Measurements from ENCODE around the gene CORO2B.

CORO2B gene, protein sequence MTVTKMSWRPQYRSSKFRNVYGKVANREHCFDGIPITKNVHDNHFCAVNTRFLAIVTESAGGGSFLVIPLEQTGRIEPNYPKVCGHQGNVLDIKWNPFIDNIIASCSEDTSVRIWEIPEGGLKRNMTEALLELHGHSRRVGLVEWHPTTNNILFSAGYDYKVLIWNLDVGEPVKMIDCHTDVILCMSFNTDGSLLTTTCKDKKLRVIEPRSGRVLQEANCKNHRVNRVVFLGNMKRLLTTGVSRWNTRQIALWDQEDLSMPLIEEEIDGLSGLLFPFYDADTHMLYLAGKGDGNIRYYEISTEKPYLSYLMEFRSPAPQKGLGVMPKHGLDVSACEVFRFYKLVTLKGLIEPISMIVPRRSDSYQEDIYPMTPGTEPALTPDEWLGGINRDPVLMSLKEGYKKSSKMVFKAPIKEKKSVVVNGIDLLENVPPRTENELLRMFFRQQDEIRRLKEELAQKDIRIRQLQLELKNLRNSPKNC

DNA sequence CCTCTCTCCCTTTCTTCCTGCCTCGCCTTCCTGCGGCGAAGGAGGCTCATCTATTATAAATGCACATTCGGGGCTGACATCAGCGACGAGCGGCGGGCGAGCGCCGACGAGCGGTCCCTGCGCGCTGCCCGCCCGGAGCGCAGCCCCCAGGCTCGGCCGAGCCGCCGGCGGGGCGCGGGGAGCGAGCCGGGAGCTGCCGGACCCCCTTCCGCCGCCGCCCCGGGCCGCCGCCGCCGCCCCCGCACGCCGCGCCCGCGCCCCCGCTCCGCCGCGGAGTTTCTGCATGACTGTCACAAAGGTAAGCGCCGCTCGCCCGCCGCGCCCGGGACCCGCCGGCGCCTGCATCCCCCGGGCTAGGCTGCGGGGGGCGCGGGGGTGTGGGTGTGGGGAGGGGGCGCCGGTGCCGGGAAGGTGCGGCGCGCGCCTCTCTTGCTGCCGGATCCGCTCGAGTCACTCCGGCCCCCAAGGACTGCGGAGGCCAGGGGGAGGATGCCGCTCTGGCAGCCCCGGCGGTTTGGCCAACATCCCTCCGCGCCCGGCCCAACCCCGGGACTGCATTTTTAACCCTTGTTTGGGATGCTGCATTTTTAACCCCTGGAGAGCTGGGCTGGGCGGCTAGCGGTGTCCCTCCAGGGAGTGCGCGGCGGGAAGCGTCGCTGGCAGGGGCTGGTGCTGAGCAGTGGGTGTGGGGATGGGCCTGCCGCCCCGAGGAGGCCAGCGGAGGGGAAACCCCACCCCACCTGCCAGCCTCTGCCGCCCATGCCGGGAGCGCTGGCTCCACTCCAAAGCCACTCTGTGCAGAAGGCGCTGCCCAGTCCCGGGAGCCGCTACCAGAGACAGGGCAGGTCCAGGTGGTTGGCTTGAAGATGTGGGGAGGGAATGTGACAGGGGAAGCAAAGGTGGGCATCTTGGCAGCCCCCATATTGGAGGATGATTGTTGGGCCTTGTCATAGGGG is at the start of gene CORO2B:
CORO2B (plus strand) TSS at position 14 of the 956 bp plus-strand sequence; CDS start at position 284, 270 bp downstream.
- peak; percentile 71 for DNase-seq (ENCODE audit: low spot score)

GRCh38 chr15:68531387-68532179 is 47.2 kb upstream of the CORO2B start:
- no peak for DNase-seq (ENCODE audit: low spot score)

DNA sequence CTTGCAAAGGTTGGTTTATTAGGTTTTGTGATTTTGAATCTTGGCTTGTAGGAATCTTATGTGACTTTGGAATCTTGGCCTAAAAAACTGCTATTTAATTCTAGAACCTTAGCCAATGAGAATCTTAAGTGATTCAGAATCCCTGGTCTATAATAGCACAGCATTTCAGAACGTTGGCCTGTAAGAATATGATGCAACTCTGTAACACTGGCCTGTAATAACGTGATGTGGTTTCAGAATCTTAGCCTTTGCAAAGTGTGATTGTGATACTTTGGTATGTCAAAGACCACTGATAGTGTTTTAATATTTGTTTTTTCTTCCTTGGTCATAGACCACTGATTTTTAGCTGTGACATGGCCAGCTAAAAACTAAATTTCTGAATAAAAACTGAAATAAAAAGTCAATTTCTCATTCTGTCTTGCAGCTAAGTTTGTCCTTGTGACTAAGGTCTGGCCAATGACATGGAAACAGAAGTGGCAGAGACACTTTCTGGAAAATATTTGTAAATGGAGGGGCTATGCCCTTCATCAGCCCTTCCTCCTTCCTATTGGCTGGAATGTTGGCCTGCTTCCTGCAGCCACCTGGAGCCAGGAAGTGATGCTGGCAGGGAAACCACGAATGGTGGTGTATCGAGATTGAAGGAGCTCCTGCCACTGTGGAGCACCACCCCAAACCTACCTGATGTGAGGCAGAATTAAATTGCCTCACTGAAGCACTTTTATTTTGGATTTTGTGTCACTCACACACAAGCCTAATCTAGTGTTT is 42.3 kb upstream of the CORO2B start:
- no peak for DNase-seq (ENCODE audit: low spot score)

DNA sequence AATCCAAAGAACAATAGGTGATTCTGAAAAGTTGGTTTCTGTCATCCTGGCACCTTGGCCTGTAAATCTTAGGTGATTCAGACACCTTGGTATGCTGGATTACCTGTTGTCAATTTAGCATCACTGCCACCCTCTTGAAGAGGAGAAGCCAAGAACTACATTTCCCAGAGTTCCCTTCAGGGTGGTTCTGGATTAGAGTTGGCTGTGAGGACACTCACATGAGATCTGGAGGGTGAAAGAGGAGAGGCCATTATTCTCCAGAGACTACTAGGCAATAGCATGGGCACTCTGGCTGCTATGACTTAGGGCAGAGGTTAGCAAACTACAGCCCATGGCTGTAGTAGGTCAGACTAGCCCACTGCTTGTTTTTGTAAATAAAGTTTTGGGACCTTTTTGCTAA is 41.7 kb upstream of the CORO2B start:
- no peak for DNase-seq (ENCODE audit: low spot score)

DNA sequence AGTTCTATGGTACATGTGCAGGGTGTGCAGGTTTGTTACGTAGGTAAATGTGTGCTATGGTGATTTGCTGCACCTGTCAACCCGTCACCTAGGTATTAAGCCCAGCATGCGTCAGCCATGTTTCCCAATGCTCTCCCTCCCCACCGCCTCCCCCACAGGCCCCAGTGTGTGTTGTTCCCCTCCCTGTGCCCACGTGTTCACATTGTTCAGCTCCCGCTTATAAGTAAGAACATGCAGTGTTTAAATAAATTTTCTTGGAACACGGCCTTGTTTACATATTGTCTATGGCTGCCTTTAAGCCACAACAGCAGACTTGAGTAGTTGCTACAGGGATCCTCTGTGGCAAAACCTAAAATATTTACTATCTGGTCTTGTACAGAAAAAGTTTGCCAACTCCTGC is 41.3 kb upstream of the CORO2B start:
- DNase-seq (ENCODE audit: low spot score), result no peak

DNA sequence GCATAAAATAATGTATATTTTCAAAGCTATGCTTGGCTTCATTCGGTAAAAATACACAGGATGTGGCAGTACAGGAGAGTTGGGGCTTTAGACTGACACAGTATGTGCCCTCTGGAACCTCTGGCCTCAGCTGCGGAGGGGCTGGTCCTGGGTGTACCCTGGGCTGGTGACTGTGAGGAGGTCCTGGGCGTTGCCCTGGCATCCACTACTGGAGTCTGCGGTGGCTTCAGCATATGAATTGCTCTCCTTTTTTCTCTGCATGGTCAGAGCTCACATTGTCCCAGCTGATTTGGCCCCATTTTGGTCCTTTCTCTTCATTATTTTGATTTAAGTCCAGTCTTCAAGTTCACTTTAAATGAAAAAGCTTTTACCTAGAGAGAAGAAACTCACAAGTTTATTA is 40.5 kb upstream of the CORO2B start:
- DNase-seq (ENCODE audit: low spot score), result no peak

GRCh38 chr15:68541743-68542142 is 37.0 kb upstream of the CORO2B start:
- no peak for DNase-seq (ENCODE audit: low spot score)

DNA sequence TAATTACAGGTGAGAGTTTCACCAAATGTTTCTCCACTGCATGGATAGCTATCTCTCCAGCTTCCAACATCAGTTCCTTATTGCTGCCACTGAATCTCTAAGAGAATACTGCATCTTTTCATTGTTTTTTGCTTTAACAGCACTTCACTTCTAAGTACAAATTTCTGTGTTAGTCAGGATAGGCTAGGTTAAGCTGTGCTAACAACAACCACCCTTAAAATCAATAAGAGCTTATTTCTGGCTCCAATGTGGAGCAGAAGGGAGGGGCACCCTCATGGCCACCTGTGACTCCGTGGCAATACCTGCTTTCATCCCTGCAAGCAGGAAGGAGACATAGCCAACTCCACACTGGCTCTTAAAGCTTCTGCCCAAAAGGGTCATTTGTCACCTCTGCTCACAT is 36.4 kb upstream of the CORO2B start:
- no peak for DNase-seq (ENCODE audit: low spot score)

DNA sequence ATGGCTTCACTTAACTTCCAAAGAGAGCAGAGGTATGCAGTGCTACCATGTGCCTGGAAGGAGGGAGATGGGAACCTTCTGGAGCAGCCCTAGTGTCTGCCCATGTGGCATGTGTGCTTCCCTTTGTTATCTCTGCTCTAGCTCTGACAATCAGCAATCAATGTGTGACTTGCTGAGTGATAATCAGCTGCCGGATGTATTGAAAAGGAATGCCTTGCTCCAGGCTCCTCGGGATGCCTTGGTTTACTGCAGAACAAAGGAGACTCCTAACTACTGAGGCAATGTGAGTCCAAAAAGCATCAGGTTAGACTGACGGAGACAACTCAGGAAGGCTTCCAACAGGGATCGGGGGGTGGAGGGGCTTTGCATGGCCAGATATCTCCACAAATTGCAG is 36.0 kb upstream of the CORO2B start:
- DNase-seq (ENCODE audit: low spot score), result no peak

GRCh38 chr15:68543165-68544008 is 35.4 kb upstream of the CORO2B start:
- DNase-seq (ENCODE audit: low spot score), result no peak

GRCh38 chr15:68546318-68546717 is 32.5 kb upstream of the CORO2B start:
- DNase-seq (ENCODE audit: low spot score), result no peak

DNA sequence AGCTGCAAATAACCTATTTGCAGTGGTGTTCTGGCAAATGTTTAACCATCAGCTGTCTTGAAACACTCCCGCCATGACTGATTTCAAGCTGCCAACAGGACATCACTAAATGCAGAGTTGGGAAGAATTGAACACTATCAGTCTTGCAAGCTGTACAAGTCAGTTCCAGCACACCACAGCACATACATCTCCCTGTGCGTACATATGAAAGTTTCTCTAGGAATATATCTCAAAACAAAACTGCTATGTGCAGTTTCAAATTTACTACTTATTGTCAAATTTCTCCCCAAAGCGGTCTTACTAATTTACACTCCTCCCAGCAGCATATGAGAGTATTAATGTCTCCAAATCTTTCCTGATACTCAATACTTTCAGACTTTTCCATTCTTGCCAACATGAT is 30.4 kb upstream of the CORO2B start:
- DNase-seq (ENCODE audit: low spot score), result no peak

GRCh38 chr15:68550004-68550403 is 28.8 kb upstream of the CORO2B start:
- DNase-seq (ENCODE audit: low spot score), result no peak

DNA sequence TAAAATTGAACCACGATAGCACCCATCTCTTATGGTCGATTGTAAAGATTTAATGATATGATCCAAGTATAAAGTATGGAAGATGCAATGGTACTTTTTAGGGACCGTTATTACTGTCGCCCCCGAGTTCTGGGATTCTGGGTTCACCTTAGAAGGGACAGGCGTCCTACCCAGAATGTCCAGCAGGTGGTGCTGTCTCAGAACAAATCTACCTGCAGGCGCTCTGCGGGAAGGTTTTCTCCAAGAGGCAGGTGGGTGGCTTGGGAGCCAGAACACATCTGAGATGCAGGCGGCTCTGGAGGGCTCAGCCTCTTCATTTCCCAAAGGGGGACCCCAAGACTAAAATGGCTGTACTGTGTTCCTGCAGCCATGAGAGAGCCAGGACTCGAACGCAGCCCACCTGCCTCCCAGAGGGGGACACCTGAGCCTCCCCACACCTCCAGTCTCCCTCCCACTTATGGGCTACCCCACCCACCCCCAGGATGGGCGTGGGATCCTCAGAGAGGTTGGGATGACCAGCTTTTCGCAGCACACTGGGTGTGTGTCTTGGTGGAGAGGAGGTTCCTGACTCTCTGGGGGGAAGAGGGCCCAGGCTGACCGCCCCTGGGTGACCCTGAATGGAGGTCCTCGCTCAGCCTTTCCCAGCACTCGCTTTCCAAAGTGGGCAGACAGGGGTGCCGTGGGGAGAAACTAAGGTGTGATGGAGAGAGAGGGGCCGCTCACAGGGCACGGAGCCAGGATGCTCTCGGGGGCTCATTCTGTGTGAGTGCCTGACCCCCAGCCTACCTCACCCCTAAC is 28.1 kb upstream of the CORO2B start:
- DNase-seq (ENCODE audit: low spot score), result peak; percentile 80

DNA sequence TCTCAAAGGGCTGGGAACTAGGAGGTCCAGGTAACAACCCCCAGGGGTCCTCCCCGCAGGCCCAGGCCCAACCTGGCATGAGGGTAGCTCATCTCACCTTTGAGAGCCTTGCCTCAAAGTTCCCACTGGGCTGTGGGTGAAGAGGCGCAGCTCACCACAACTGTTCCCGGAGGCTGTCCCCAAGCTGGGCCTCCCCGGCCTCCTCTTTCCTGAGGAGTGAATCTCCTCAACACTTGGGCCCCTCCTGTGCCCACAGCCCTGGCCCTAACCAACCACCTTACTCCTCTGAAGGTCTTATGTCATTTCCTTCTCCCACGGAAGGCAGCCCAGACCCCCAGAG is 27.5 kb upstream of the CORO2B start:
- DNase-seq (ENCODE audit: low spot score), result no peak

DNA sequence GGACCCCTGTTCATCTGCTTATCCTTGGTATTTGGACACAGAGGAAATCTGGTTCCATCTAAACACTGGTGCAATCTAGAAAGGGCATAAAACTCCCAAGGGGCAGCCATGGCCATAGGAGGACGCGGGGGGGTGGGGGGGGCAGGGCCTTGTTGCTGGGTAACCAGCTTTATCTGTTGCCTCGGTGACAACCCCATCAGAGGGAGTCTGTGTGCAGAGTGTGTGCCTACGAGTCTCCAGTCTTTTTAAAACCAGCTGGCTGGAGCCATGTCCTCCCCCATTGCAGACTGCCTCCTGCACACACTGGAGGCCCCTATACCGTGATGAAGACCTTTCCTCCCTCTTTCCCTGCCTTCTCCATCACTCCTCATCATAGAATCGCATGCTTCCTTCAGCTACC is 26.4 kb upstream of the CORO2B start:
- DNase-seq (ENCODE audit: low spot score), result no peak

GRCh38 chr15:68552773-68553172 is 26.0 kb upstream of the CORO2B start:
- DNase-seq (ENCODE audit: low spot score), result no peak

DNA sequence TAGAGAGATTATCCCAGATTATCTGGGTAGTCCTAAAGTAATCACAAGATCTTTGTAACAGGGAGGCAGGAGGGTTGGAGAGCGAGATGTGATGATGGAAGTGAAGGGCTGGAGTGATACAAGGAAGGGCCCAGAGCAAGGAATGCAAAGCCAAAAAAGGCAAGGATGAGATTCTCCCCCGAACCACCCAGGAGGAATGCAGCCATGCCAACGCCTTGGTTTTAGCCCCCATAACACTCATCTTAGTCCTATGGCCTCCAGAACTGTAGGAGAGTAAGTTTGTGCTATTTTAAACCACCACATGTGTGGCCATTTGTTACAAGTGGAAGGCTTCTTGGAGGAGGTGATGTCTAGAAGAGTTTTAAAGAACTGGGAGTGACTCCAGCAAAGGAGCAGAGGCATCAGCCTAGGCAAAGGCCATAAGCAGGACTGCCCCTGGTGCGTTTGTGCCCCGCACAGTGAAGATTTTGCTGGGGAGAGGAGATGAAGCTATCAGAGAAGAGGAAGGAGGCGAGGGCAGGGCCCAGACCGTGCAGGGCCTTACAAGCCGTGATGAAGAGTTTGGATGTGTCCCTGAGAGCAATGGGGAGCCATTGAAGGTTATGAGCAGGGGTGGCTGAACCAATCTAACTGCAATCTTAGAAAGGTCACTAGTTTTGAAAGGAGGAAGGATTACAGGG is 25.3 kb upstream of the CORO2B start:
- DNase-seq (ENCODE audit: low spot score), result no peak
